Thyroid gland (tissue), 4 donors: Measurements from ENCODE around the gene GRB7. TPM values are rescaled to one million over a fixed set of nuclear protein-coding genes. Genes with fewer than 3 reads are reported as not detected.
"Not testable (repeated sequence)": the region's sequence is repeated elsewhere in the genome, so short reads cannot be mapped to it uniquely, and the experiment has no call there.

Source experiments
- DNase-seq, 2 donors: peaks; one replicate each; pipeline ENCODE4 v3.0.0-alpha.2; 2019
- H3K27ac ChIP-seq, 3 donors: fragments of 200-600 bp; sonication (generic); 1 replicate in 2 of 3; 2 replicates in 1 of 3; pipeline ENCODE4 v1.5.1; 2016 to 2019; ENCODE audit warnings: mild to moderate bottlenecking in 1 of 3, moderate library complexity in 1 of 3
- H3K27me3 ChIP-seq: fragments of 200-600 bp; sonication (generic); one replicate; pipeline ENCODE4 v1.5.1; 2019
- H3K36me3 ChIP-seq, 2 donors: fragments of 200-600 bp; sonication (generic); one replicate each; pipeline ENCODE4 v1.5.1; 2016 to 2019
- H3K4me1 ChIP-seq, 2 donors: fragments of 200-600 bp; sonication (generic); one replicate each; pipeline ENCODE4 v1.5.1; 2017 to 2019
- H3K4me3 ChIP-seq, 3 donors: fragments of 200-600 bp; sonication (generic); replicated peaks in 1 of 3; 1 replicate in 2 of 3; 2 replicates in 1 of 3; pipeline ENCODE4 v1.5.1; 2016; ENCODE audit warnings: mild to moderate bottlenecking in 1 of 3
- H3K9me3 ChIP-seq: fragments of 200-600 bp; sonication (generic); one replicate; pipeline ENCODE4 v1.5.1; 2017
- POLR2A ChIP-seq, 2 donors: fragments of 450-650 bp; IDR thresholded peaks; one replicate each; pipeline ENCODE4 v1.6.1; 2017; ENCODE audit warnings: antibody characterized with exemption in 2 of 2, mild to moderate bottlenecking in 2 of 2, moderate library complexity in 1 of 2
- WGBS, 2 donors: methylation state at CpG; one replicate each; pipeline ENCODE4 v1.1.5; 2017; 5-methylcytosine and 5-hydroxymethylcytosine counted together
- intact Hi-C: fragments of 100-400 bp; cut with DNase I; formaldehyde crosslinking; loops from one replicate; pipeline ENCODE4 v1.15.1; 2023
- total RNA-seq, 4 donors: library from RNA; depleted of rRNA; stranded (reverse); fragments of >200 nt; gene quantifications; one replicate each; pipeline ENCODE4 v1.2.3, GENCODE V29; 2016
- TF ChIP-seq, protein P1 (sequence below), 6 experiments: fragments of 200-600 bp in 3 of 6; fragments of 450-650 bp in 3 of 6; sonication (generic) in 3 of 6; IDR thresholded peaks; one replicate each; pipeline ENCODE4 v1.5.1; 2016 to 2019; ENCODE audit warnings: antibody characterized with exemption in 6 of 6, mild to moderate bottlenecking in 2 of 6, inconsistent platforms in 1 of 6, moderate library complexity in 1 of 6

GRB7 gene
- total RNA-seq, 4 donors from 2014 or later: 7.1 to 14.0 (median 8.7) TPM

DNA sequence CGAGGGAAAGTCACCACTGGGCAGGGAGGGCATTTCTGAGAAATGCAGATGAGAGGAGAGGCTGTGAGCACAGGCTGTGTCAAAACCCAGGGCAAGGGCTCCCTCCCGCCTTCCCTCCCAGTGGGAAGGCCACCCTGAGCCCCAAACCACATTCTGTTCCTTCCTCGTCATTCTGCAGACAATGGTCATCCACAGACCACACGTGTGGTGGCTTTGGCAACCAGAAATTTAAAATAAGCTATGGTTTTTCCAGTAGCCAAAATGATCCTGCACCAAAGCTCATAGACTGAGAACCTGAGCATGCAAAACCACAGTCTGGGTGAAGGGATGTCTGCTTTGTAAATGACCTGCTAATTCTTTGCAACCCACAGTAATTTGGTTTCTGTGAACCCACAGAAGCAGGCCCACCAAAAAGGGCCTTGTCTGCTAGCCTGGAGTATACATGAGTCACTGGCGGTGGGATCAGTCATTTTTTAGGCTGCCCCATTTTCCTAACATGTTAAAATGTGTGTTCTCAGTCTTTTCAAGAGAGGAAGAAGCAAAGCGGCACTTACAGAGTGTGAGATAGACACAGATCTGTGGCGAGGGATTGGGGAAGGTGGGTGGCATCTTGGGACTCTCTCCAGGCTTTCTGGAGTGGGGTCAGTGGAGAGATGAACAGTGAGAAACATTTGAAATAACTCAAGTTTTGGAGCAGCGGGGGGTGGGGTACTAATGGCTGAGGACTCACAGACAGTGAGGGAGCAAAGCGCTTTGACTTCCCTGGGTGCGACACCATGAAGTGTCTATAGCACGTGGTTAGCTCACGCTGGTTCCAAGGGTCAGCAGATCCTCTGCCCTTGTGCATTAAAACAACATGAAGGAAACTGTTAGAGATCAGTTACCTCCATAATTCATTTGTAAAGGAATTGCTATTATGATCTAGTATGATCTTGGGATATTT lies 20.5 kb downstream of the GRB7 start:
- no peaks in the 10 kb centered on the region for H3K27me3 ChIP-seq
- no peak for DNase-seq
- H3K9me3 ChIP-seq: no peaks in the 10 kb centered on the region
- TF ChIP-seq POLR2A (IDR thresholded peaks at IDR 0.05): no peak
- TF ChIP-seq, protein P1, sequence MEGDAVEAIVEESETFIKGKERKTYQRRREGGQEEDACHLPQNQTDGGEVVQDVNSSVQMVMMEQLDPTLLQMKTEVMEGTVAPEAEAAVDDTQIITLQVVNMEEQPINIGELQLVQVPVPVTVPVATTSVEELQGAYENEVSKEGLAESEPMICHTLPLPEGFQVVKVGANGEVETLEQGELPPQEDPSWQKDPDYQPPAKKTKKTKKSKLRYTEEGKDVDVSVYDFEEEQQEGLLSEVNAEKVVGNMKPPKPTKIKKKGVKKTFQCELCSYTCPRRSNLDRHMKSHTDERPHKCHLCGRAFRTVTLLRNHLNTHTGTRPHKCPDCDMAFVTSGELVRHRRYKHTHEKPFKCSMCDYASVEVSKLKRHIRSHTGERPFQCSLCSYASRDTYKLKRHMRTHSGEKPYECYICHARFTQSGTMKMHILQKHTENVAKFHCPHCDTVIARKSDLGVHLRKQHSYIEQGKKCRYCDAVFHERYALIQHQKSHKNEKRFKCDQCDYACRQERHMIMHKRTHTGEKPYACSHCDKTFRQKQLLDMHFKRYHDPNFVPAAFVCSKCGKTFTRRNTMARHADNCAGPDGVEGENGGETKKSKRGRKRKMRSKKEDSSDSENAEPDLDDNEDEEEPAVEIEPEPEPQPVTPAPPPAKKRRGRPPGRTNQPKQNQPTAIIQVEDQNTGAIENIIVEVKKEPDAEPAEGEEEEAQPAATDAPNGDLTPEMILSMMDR (IDR thresholded peaks at IDR 0.05): no peak
- H3K4me3 ChIP-seq: no peak overlapping the region
- peaks cover 4 to 13% of the 10 kb centered on the region in 2 donors for H3K4me1 ChIP-seq
- intact Hi-C loops: no loop called here
- no peak overlapping the region for H3K27ac ChIP-seq
- whole genome bisulfite sequencing, 2 donors: 73 to 81% methylated on average over 12 of the region's 12 CpGs
- H3K36me3 ChIP-seq: no peaks in the 10 kb centered on the region

DNA sequence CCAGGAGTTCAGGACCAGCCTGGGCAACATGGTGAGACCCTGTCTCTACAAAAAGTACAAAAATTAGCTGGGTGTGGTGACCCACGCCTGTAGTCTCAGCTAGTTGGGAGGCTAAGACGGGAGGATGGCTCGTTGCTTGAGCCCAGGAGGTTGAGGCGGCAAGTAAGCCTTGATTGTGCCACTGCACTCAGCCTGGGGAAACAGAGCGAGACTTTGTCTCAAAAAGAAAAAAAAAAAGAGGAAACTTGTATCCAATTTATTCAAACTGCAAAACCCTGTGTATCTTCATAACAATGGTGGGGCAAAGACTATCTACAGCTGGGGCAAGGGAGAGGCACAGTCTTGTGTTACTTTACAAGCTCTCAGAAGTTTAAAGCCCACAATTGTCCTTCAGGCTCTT lies 21.5 kb downstream of the GRB7 start:
- TF ChIP-seq, protein P1 (IDR thresholded peaks at IDR 0.05): no peak
- no peak for TF ChIP-seq POLR2A (IDR thresholded peaks at IDR 0.05)
- Histone ChIP-seq H3K4me1 (peaks cover 0 to 8% of the 10 kb centered on the region in 2 donors), H3K9me3 (no peaks in the 10 kb centered on the region), H3K36me3 (no peaks in the 10 kb centered on the region), H3K27me3 (no peaks in the 10 kb centered on the region), H3K27ac (no peak overlapping the region), H3K4me3 (no peak overlapping the region)
- DNase-seq: no peak
- WGBS, 2 donors: 89 to 96% methylated on average over 5 of the region's 5 CpGs
- intact Hi-C loops: no loop called here

DNA sequence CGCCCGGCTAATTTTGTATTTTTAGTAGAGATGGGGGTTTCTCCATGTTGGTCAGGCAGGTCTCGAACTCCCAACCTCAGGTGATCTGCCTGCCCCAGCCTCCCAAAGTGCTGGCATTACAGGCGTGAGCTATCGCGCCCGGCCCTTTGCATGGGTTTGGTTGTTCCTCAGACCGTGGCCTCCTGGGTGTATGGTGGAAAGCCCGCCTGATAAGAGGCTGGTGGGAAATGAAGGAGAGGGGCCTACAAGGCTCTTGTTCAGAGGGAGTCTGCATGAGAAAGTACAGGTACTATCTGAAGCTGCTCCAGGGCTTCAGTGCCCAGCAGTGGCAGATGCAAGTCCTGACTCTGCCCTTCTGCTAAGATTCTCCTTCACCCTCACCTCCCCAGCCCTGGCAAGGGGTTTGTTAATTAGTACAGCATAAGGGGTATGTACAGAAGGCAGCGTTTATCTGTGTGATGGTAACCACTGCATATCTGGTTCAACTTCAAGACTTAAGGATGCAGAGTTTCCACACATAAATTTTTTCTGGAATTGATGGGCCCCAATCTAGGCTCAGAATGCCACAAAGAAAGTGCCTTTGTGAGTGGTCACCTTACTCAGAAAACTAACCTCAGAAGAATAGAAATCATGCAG lies 24.2 kb downstream of the GRB7 start:
- H3K27me3 ChIP-seq: no peaks in the 10 kb centered on the region

DNA sequence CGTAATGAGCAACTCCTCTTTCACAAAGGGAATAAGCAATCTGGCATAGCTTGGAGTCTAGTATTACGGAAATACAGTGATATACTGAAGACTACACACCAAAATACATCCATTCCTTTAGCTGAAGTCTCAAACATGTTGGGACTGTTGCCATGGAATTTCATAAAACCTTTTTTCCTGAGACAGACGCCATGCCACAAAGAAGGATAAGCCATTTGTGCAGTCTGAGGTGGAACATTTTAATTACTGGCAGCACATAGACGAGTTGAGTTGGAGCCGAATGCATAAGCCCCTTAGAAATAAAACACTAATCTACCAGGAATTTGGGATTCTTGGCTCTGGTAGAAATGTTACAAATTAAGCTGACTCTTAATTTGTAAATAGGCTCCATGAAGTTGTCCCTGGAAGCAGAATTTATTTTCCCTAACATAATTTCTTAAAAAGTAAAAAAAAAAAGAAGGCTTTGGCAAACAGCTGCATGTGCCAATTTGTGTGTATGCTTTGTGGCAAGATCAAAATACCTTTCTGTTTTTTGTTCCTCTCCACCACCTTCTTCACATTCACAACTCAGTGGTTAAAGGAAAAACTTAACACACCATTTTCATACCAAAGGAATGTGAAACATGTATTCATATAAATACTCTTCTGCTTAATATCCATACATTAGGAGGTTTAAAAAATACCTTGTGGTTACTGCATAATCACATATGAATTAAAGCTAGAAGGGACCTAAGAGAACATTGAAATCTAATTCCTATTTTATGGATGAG lies 25.5 kb downstream of the GRB7 start:
- intact Hi-C loops: no loop called here
- WGBS, 2 donors: 77 to 81% methylated on average over 5 of the region's 5 CpGs
- TF ChIP-seq, protein P1 (IDR thresholded peaks at IDR 0.05): no peak
- no peak for TF ChIP-seq POLR2A (IDR thresholded peaks at IDR 0.05)

More for the DNA sequence above, 24.2 kb downstream of the GRB7 start:
- no peaks in the 10 kb centered on the region for H3K36me3 ChIP-seq
- intact Hi-C loops: no loop called here
- DNase-seq: no peak
- no peak overlapping the region for H3K27ac ChIP-seq
- H3K9me3 ChIP-seq: no peaks in the 10 kb centered on the region
- TF ChIP-seq, protein P1 (IDR thresholded peaks at IDR 0.05): no peak
- no peak for TF ChIP-seq POLR2A (IDR thresholded peaks at IDR 0.05)
- H3K4me3 ChIP-seq: no peak overlapping the region
- 91 to 94% methylated on average over 8 to 10 of the region's 10 CpGs for WGBS, 2 donors
- no peaks in the 10 kb centered on the region for H3K4me1 ChIP-seq

DNA sequence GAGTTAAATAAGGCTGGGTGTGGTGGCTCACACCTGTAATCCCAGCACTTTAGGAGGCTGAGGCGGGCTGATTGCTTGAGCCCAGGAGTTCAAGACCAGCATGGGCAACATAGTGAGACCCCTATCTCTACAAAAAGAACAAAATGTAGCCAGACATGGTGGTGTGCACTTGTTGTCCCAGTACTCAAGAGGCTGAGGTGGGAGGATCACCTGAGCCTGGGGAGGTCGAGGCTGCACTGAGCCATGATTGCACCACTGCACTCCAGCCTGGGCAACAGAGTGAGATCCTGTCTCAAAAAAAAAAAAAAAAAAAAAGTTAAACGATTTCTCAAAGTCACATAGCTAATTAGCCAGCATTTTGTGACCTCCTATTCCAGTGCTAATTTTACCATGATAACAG lies 26.4 kb downstream of the GRB7 start:
- H3K4me1 ChIP-seq, H3K36me3 ChIP-seq, intact Hi-C loops, DNase-seq, H3K27me3 ChIP-seq, H3K4me3 ChIP-seq, H3K9me3 ChIP-seq, H3K27ac ChIP-seq: not testable (repeated sequence)
- 76 to 90% methylated on average over 3 of the region's 3 CpGs for WGBS, 2 donors

More for the DNA sequence above, 25.5 kb downstream of the GRB7 start:
- no peak overlapping the region for H3K27ac ChIP-seq
- H3K27me3 ChIP-seq: no peaks in the 10 kb centered on the region
- no peaks in the 10 kb centered on the region for H3K36me3 ChIP-seq
- no peak for DNase-seq
- H3K4me1 ChIP-seq: no peaks in the 10 kb centered on the region
- no peaks in the 10 kb centered on the region for H3K9me3 ChIP-seq
- no peak overlapping the region for H3K4me3 ChIP-seq
